GM19463 (cell line): Measurements from ENCODE around the gene TAS1R3.

ENCODE experiments used
- ATAC-seq: cut with Tn5 transposase; IDR thresholded peaks from one replicate; pipeline ENCODE4 v1.9.1; 2021; ENCODE audit warnings: mild to moderate bottlenecking, moderate library complexity; ENCODE audit not compliant: unreplicated experiment

Gene TAS1R3

GRCh38 chr1:1335792-1336248, 4.7 kb downstream of the TAS1R3 start:
- no peak for ATAC-seq

- ATAC-seq = no peak
Observed at GRCh38 chr1:1336446-1336845, 5.4 kb downstream of the TAS1R3 start.

GRCh38 chr1:1336931-1337792, 6.1 kb downstream of the TAS1R3 start:
- ATAC-seq = no peak

- ATAC-seq = no peak
Observed at GRCh38 chr1:1337793-1338147, 6.7 kb downstream of the TAS1R3 start.

- no peak for ATAC-seq
Observed at GRCh38 chr1:1338278-1338677, 7.2 kb downstream of the TAS1R3 start.

- ATAC-seq = no peak
Observed at GRCh38 chr1:1340185-1340584, 9.1 kb downstream of the TAS1R3 start.

- ATAC-seq = no peak
Observed at GRCh38 chr1:1340791-1341548, 9.9 kb downstream of the TAS1R3 start.

GRCh38 chr1:1341549-1342021, 10.5 kb downstream of the TAS1R3 start:
- no peak for ATAC-seq

GRCh38 chr1:1342061-1342562, 11.0 kb downstream of the TAS1R3 start:
- ATAC-seq = no peak

GRCh38 chr1:1342584-1343115, 11.6 kb downstream of the TAS1R3 start:
- no peak for ATAC-seq

- ATAC-seq = no peak
Observed at GRCh38 chr1:1343811-1344421, 12.8 kb downstream of the TAS1R3 start.

- ATAC-seq = no peak
Observed at GRCh38 chr1:1344655-1345361, 13.7 kb downstream of the TAS1R3 start.

GRCh38 chr1:1345384-1345783, 14.3 kb downstream of the TAS1R3 start:
- no peak for ATAC-seq

- ATAC-seq = no peak
Observed at GRCh38 chr1:1345860-1346500, 14.9 kb downstream of the TAS1R3 start.

- no peak for ATAC-seq
Observed at GRCh38 chr1:1346501-1346890, 15.4 kb downstream of the TAS1R3 start.

- no peak for ATAC-seq
Observed at GRCh38 chr1:1347026-1347595, 16.0 kb downstream of the TAS1R3 start.

GRCh38 chr1:1347663-1348419, 16.8 kb downstream of the TAS1R3 start:
- ATAC-seq = no peak

- peak; percentile 34 for ATAC-seq
Observed at GRCh38 chr1:1348420-1349255, 17.6 kb downstream of the TAS1R3 start.
